GM18873 (cell line): ENCODE data around the gene SPOP.
"Not testable (repeated sequence)": the region's sequence is repeated elsewhere in the genome, so short reads cannot be mapped to it uniquely, and the experiment has no call there.

ENCODE experiments used
- ATAC-seq: cut with Tn5 transposase; IDR thresholded peaks from one replicate; pipeline ENCODE4 v1.9.1; 2021; ENCODE audit warnings: mild to moderate bottlenecking, moderate library complexity, moderate number of reproducible peaks; ENCODE audit not compliant: unreplicated experiment, low FRiP score

SPOP gene

DNA sequence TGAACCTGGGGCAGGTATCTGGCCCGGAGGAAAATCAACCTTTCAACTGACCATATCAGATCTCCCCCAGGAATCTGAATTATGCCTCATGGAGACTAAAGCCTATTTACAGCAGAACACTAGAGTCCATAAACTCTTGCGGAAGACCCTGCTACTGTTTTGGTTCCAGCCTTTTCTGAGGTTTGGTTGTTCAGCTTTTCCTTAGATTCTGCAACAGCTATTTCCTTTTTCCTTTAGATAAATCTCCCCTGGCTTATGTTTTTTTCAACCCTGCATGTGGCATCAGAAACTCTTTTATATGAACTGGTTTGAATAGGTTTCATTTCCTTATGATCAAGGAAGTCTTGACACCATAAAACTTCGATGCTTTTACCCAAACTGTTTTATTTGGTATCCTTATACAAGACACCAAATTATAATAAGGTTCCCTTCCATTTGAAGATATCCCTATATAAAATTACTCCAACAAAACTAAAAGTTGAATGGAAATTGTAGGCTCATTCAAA lies 13.1 kb downstream of the SPOP start:
- no peak for ATAC-seq

DNA sequence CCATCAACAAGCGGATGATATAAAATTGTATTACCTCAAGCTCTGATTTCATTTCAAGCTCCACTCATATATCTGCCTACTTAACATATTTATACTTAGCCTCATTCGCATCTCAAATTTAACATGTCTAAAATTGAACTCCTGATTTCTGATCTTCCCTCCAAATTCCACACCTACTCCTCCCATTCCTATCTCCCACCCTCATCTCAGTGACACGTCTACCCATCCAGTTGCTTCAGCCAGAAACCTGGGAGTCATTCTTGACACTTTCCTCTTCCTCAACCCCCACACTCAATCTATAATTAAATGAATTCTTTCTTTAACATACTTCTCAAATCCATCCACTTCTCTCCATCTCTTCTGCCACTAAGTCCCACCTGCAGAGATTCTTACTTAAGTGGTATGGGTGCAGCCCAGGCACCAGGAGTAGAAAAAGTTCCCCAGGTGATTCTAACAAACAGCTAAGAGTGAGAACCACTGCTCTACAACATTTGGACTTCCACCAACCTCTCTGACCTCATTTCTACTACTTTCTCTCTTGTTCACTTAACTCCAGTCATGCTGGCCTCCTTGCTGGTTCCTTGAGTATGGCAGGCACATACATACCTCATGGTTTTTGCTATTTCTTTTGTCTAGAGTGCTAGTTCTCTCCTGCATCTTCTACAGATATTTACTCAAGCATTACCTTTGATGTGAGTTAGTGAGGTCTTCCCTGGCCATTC lies 18.1 kb downstream of the SPOP start:
- ATAC-seq, result no peak

DNA sequence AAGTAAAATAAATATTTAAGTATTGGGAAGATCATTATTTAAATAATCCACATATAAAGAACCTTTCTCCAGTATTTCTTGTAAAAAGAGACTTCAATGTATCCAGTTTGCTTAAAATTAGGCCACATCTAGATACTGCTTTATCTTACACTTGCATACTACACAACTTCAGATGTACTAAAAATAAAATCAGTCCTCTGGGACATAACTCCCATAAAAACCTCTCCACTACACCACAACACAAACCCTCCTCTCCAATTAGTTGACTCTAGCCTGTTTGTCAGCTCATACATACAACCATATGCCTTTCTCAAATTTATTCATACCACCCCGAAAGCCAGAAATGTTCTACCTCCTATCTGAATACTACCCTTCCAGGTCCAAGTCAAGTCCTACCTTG lies 21.6 kb downstream of the SPOP start:
- no peak for ATAC-seq

DNA sequence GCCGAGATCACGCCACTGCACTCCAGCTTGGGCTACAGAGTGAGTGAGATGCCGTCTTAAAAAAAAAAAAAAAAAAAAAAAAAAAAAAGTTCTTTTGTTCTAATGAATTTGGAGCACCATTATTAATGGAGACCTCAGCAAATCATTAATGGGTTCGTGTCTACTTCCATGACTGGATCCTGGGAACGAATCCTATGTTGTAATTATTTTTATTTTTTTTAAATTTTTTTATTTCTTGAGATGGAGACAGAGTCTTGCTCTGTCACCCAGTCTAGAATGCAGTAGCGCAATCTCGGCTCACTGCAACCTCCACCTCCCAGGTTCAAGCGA lies 30.7 kb downstream of the SPOP start:
- ATAC-seq, result no peak

DNA sequence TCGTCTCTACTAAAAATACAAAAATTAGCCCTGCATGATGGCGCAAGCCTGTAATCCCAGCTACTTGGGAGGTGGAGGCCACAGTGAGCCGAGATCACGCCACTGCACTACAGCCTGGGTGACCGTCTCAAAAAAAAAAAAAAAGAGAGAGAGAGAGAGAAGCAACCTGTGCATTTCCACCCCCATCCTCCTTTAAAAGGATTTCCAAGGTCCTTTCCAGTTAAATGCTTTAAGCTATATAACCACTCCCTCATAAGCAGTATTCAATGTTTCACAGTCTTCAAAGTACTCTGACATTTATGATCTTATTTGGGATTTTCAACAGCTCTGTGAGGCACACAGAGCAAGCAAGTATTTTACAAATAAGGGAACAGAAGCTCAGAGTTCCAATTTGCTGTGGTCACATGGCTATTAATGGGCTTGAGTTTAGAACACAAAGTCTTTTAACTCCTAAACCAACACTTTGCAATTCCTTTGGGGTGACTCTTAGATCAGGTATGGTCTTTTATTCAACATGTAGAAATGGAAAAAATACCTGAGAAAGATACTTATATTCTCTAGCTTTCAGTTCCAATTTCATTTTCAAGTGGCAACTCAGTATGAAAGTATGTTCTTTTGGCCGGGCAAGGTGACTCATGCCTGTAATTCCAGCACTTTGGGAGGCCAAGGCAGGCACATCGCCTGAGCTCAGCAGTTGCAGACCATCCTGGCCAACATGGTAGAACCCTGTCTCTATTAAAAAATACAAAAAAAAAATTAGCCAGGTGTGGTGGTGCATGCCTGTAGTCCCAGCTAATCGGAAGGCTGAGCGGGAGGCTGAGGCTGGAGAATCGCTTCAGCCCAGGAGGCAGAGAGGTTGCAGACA lies 31.3 kb downstream of the SPOP start:
- no peak for ATAC-seq

DNA sequence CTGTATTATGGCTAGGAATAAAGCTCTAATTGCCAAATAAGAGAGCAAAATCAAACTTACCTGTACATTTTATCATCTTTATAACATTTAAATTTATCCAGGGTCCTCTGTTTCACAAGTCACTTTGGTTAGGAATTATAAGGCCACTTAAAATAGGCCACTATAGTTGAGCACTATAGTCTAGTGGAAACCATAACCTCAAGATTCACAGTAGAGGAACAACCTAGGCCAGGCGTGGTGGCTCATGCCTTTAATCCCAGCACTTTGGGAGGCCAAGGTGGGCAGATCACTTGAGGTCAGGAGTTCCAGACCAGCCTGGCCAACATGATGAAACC lies 31.9 kb downstream of the SPOP start:
- not testable (repeated sequence) for ATAC-seq

DNA sequence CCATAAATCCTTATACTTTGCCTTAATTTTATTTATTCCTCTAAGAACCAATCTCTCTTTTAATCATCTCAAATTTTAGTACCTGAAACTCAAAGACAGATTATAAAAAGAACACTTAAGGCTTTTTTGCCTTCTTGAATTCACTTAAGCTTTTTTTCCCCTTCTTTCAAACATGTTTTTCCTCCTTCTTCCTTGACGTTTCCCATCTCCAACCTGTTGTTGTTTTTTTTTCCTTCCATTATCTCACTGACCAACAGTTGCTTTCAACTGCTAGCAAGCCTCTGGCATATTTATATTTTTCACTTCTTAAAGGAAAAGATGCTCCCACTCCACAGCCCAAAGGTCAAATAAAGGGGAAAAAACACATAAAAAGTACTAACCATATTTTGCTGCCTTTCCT lies 32.2 kb downstream of the SPOP start:
- no peak for ATAC-seq

DNA sequence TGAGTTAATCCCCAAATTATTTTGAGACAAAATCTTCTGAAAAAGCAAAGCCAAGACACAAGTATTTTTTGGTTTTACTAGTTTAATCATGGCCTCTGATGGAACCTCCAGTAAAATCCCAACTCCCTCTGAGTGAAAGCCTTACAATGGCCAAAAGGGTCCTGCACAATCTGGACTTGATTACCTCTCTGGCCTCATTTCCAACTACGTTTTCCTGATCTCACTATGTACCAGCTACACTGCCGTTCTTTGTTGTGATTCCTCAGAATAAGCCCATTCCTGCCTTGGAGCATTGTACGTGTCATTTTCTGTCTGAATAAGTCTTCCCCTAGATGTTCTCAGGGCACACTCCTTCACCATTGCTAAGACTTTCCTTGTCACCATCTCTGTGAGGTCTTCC lies 37.3 kb downstream of the SPOP start:
- ATAC-seq, result no peak

DNA sequence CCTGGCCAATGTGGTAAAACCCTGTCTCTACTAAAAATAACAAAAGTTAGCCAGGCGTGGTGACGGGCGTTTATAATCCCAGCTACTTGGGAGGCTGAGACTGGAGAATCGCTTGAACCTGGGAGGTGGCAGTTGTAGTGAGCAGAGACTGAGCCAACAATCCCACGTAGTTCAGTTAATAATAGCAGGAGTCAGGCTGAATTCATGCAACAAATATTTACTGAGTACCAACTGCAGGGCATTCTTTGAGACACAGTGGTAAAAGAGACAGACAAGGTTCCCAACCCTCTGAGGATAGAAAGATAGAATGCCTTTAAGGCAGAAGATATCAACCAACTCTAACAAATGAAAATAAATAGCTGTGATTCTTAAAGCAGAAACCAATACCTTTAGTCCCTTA lies 39.1 kb downstream of the SPOP start:
- ATAC-seq, result no peak

DNA sequence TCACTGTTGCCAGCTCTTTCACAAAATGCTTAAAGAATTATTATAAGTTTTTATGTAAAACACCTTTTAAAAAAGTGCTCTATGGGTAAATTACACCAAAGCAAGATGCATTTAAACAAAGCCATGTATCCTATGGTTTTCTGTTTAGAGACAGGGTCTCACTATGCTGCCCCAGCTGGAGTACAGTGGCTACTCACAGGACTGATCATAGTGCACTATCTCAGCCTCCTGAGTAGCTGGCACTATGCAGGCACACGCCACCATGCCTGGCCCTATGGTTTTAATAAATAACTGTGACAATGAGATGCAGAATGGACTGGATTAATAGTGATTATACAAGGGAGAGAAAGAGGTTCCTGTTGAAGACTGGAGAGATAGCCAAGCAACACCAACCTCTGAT lies 40.2 kb downstream of the SPOP start:
- no peak for ATAC-seq

DNA sequence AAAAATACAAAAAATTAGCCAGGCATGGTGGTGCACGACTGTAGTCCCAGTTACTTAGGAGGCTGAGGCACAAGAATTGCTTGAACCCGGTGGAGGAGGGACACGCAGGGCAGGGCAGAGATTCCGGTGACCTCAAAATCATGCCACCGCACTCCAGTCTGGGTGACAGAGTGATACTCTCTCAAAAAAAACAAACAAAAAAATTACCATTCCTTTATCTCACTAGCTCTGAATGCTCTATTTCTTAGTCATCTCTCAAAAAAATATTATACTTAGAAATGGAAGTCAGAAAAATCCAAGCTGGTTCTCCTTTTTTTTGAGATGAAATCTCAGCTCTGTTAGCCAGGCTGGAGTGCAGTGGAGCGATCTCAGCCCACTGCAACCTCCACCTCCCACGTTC lies 40.8 kb downstream of the SPOP start:
- no peak for ATAC-seq

DNA sequence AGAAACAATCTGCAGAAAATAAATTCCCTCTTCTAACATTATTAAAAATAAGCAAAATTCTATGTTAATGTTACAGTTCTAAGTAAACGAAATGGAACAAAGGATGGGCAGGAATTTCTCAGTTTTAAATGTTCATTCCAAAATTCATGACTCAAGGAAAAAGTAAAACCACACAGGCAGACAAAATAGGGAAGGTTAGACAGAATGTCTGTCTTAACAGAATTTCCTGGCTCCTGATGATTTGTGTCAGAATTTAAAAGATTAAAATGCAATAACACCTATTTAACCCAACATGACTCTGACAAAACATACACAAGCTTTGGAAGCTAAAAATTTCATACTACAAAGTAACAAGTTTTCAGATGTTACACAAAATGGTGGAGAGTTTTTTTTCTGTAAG lies 42.8 kb downstream of the SPOP start:
- ATAC-seq, result no peak

DNA sequence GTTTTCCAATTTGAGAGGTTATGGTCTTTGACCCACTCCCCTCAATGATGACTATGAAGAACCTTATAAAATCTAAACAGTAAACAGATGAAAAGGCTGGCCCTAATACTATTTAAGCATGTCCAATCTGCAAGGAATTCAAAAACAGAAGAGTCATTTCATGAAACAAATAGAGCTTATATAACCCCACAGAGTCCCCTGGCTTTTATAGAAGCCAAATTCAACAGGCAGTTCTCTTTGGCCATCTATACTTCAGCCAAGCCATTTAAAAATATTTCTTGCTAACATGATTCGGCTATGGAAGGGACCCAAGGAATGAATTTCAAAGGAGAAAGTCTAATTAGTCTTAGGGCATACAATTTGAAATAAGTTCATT lies 43.4 kb downstream of the SPOP start:
- no peak for ATAC-seq

DNA sequence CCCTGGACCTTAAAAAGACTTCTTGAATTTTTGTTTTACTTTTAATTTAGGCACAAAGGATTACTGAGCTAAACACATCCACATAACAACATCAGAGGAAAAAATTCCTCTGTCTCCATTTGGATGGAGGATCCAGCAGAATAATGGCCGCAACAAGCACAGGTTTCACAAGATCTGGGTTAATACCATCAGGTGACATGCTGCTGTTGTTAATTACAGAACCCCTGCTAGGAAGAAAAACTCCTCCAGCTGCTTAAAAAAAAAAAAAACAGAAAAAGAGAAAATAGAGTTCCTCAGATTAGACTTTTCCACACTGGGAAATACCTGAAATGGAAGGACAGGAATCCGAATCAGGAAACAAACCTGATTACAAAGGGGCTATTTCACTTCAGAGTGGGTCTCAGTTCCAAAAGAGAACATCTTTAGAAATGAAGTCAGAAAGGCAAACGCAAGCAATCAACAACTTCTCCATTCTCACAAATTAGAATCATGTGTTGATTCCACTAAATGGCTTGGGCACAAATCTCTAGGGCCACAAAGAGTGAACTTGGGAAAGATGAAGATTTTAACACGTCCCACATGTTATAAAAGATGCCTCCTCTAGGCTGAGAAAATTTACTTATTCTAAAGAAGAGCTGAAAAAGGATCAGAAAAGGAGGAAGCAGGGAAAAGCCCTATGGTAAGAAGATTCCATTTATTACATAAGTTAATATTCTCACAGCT lies 44.0 kb downstream of the SPOP start:
- no peak for ATAC-seq

DNA sequence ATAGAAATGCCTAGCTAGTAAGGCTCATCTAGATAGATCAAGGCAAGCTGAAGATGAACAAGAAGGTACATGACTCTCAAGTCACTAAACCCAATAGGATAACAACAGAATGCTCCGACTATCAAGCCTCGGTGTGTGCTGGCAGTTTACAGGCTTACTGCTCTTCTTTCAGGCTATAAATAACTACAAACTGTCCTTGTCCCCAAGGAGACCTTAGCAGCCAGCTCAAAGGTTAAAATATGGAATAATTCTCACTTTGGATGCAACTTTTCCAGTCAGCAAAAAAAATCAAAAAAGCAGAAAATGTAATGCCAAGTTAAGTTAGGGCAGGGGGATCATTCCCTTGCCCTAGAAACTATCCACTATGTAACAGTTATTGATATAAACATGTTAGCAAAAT lies 44.6 kb downstream of the SPOP start:
- no peak for ATAC-seq

DNA sequence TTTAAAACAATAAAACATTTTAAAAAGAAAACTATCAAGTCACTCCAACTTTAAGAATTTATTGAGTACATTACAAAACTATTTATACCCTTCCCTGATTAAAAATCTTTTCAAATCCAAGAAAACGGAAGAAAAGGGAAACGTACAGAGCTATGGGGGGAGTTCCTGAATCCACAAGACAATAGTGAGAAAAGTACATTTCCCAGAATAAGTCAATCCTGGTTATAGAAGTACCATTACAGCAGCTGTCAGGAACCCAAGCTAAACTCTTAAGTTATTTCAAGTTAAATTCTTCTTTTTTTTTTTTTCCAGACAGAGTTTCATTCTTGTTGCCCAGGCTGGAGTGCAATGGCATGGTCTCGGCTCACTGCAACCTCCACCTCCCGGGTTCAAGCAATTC lies 45.7 kb downstream of the SPOP start:
- no peak for ATAC-seq

DNA sequence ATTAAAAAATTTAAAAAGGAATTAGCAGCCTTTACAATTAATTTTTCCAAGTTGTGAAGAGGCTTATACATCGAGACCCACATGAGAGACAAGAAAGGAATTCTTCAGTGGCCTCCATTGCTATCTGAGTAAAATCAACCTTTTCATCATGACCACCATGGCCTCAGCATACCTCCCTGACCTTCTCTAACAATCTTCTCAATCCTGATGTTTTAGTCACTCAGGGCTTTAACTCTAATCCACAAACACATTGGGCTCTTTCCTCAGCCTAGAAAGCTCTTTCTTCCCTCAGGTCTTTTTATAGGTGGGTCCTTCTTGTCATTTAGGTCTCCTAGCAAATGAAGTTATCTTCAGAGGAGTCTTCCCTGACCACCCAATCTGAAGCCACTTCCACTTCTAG lies 46.4 kb downstream of the SPOP start:
- ATAC-seq, result no peak

DNA sequence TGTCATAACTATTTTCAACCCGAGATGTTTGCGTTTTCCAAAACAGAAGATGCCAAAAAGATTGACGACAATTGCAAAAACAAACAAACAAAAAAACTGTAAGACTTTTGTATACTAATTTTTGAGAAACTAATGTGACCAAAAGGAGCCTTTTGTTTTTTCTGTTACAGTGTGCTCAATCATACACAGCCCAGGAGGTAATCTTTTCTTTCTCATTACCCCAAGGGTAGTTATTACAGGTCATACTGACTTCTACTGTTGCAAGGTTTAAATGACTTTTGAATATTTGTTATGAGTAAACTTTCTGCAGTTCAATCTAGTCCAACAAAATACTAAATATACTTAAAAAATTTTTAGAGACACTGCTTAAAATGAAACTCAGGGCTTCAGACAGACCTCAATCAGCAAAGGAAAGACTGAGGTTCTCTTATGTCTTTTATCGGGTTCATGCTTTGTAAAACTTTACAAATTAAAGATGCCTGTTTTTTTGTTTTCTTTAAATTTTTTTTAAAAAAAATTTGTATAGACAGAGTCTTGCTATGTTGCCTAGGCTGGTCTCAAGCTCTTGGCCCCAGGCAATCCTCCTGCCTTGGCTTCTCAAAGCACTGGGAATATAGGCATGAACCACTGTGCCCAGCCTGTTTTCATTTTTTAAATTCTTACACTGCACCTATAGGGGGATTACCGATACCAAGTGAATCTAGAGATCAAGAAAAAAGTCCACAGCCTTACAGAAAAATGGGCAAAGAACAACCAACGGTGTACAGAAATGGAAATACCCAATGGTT lies 47.6 kb downstream of the SPOP start:
- ATAC-seq, result no peak

DNA sequence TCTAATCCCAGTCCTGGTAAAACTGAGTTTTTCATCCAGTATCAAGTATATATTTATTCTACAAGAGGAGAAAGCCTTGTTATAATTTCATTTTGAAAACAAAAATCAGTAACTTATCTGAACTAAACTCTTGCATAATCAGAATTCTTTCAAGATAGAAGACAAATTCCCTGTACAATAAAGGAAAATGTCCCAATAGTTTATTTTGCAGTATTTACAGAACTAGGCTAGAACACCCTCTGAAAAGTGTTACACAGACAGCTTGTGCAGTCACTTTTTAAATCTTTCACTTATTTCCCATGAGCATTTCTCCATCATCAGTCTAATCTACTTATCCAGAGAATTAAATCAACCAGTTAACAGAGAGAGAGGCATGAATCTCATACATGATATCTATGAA lies 48.5 kb downstream of the SPOP start:
- ATAC-seq, result no peak

DNA sequence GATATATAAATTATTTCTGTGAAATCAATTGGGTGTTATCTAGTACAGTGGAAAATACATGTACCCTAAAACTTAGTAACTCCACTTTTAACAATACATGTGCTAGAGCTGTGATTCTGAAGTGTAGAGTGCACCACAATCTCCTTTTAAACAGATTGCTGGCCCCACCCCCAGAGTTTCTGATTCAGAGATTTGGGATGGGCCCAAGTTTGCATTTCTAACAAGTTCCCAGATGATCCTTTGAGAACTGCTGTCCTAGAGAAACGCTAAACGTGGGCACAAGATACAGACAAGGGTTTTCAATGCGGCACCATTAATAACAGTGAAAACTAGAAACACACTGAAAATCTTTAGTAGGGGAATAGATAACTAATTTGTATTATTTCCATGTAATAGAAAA lies 53.0 kb downstream of the SPOP start:
- no peak for ATAC-seq
